ENCODE data around the gene PLXDC1.

PLXDC1 gene

DNA sequence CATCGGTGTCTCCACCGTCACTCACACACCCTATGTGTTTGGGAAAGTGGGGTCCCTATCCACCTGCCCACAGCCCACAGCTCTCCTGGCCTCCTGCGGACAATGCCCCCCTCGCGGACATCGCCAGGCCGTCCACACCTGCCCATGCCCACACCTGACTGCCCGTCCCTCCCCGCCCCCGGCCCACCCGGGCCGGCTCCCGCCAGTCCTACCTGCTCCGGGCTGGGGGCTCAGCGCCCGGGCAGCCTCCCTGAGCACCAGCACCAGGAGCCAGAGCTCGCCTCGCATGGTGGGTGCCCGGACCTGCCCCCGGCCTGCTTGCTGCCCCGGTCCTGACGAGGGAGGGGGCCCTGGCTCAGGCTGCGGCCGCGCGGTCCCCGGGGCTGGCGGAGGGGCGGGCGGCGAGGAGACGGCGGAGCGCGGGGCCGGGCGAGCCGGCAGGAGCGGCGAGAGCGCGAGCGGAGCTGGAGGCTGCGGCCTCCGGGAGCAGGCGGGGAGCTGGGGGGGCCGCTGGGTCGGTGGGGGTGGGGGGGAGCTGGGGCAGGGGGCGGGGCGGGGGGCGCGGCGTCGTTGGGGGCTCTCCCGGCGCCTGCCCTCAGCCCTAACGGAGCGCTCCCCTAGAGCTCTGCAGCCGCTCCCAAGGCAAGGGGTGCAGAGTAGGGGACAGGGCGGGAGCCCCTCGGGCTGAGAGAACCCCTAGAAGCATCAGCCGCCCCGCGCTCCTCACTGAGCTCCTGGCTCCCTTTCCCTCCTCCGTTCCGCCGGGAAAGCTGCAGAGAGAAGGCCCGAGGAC lies at the start of gene PLXDC1:
TSS of gene PLXDC1 (minus strand) at position 488 of the 793 bp plus-strand sequence. CDS start at position 288, 200 bp downstream.
- TF ChIP-seq CTCF (IDR thresholded peaks at IDR 0.05; ENCODE audit: low read depth, low read length): no peak

GRCh38 chr17:39200957-39201510 lies 49.6 kb upstream of the PLXDC1 start:
- TF ChIP-seq CTCF (IDR thresholded peaks at IDR 0.05; ENCODE audit: low read depth, low read length): no peak
- DNase-seq (ENCODE audit: extremely low read depth, low read depth): no peak

More for the DNA sequence above, at the start of gene PLXDC1:
- DNase-seq (ENCODE audit: extremely low read depth, low read depth): no peak

DNA sequence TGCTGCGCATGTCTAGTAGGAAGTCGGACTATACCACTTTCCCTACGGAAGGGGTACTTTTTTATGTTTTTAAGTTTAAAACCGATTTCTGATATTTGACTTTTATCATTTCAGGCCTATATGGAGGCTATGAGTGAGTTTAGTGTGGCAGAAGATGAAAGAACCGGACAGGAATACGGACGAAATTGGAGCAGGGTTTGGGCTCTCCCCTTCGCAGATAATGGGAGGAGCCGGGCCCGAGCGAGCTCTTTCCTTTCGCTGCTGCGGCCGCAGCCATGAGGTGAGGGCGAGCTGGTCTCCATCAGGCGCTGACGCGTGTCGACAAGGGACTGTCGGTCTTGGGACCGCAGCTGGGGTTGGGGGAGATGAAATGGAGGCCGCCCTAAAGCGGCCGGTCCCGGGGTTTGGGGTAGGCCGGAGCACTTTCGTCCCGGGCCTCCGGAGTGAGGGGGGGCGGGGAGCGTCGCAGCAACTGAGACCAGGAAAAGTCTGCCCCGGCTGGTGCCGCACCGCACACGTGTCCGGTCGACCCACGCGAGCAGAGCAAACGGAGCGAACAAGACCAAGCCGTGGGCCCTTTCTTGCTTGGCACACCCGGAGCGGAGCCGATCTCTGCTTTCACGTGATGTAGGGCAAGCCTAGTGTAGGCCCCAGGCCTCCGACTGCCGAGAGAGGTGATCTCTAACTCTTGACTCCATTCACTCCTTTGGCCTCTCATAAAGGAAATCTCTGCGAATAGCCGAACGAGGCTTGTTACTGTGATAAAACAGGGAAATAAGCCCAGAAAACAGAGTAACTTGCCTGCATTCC lies 48.8 kb upstream of the PLXDC1 start, which contains the start of gene RPL19:
TSS of gene RPL19 (plus strand) at position 214 of the 810 bp plus-strand sequence. CDS start at position 276, 62 bp downstream.
- DNase-seq (ENCODE audit: extremely low read depth, low read depth): no peak
- TF ChIP-seq CTCF (IDR thresholded peaks at IDR 0.05; ENCODE audit: low read depth, low read length): no peak

- TF ChIP-seq CTCF (IDR thresholded peaks at IDR 0.05; ENCODE audit: low read depth, low read length): no peak
- peak; percentile 85 for DNase-seq (ENCODE audit: extremely low read depth, low read depth)
Measured at GRCh38 chr17:39199820-39200069, 48.3 kb upstream of the PLXDC1 start.

DNA sequence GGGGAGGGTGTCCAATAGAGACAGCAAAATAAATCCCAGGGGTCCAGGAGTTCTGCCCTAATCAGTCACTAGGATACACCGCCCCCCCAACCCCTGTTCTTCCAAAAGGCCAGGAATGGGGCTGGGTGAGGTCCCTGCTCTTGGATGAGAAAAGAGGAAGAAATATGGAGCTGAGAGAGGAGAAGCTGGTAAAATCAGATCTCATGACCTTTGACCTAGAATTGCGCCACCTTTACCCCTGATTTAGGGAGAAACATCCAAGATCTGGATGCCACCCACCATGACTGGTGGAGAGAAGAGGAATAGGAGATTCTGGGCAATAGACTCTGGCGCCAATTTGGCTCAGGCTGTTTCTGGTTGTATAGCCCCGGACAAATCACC lies 46.7 kb upstream of the PLXDC1 start:
- TF ChIP-seq CTCF (IDR thresholded peaks at IDR 0.05; ENCODE audit: low read depth, low read length): no peak

GRCh38 chr17:39197380-39198185 lies 46.1 kb upstream of the PLXDC1 start, which contains the start of gene CACNB1:
CACNB1 (minus strand) TSS chr17:39197669; CDS start chr17:39197495, 174 bp downstream.
- no peak for TF ChIP-seq CTCF (IDR thresholded peaks at IDR 0.05; ENCODE audit: low read depth, low read length)
- DNase-seq (ENCODE audit: extremely low read depth, low read depth): no peak

More for the DNA sequence above, 46.7 kb upstream of the PLXDC1 start:
- no peak for DNase-seq (ENCODE audit: extremely low read depth, low read depth)
